H1 (cell line): ENCODE data around the gene RNF212B. TPM values are rescaled to one million over a fixed set of nuclear protein-coding genes. Genes with fewer than 3 reads are reported as not detected.
A peak's percentile ranks its signal among the peaks of the same experiment; 100 is the strongest.

Source experiments
- CTCF ChIA-PET: fragments of 300-600 bp; sonication (Branson Sonifier 250); formaldehyde crosslinking; loops from one replicate; lab custom pipeline; 2021; ENCODE audit not compliant: partially characterized antibody; lab: Charles Lee
- POLR2A ChIA-PET: fragments of 300-600 bp; sonication (Branson Sonifier 250); formaldehyde crosslinking; loops from one replicate; lab custom pipeline; 2021; ENCODE audit warnings: inconsistent platforms; ENCODE audit not compliant: partially characterized antibody; lab: Charles Lee
- DNase-seq, 2 experiments: peaks; one replicate each; pipeline versions ENCODE4 v3.0.0 to v3.0.0-alpha.2; 2010 to 2022; ENCODE audit warnings: low spot score in 2 of 2, low read depth in 1 of 2, mixed read lengths in 1 of 2
- FAIRE-seq: peaks from 2 replicates; lab custom pipeline; 2011; peaks lifted over from hg19 to GRCh38; lab: Jason Lieb, UNC
- H2AFZ ChIP-seq: 2 replicates; pipeline ENCODE4 v1.8.1; 2012; ENCODE audit warnings: low read length, inconsistent platforms
- H2AK5ac ChIP-seq: 2 replicates; pipeline ENCODE4 v1.6.1; 2013; ENCODE audit warnings: low read depth, low read length
- H2BK120ac ChIP-seq: replicated peaks from 2 replicates; pipeline ENCODE3; 2013; ENCODE audit warnings: low read depth, low read length, inconsistent platforms
- H2BK12ac ChIP-seq: 2 replicates; pipeline ENCODE4 v1.6.1; 2013; ENCODE audit warnings: low read depth, low read length
- H2BK15ac ChIP-seq: 2 replicates; pipeline ENCODE4 v1.6.1; 2013; ENCODE audit warnings: low read length
- H2BK20ac ChIP-seq: 2 replicates; pipeline ENCODE4 v1.6.1; 2013; ENCODE audit warnings: low read length
- H2BK5ac ChIP-seq: 2 replicates; pipeline ENCODE4 v1.6.1; 2013; ENCODE audit warnings: low read depth, low read length
- H3K14ac ChIP-seq: 2 replicates; pipeline ENCODE4 v1.6.1; 2013; ENCODE audit warnings: inconsistent platforms; ENCODE audit not compliant: insufficient read length
- H3K18ac ChIP-seq: 2 replicates; pipeline ENCODE4 v1.6.1; 2013; ENCODE audit warnings: low read length; ENCODE audit errors: extremely low read depth
- H3K23ac ChIP-seq: 2 replicates; pipeline ENCODE4 v1.6.1; 2013; ENCODE audit warnings: inconsistent platforms; ENCODE audit not compliant: insufficient read length
- H3K23me2 ChIP-seq: 2 replicates; pipeline ENCODE4 v1.6.1; 2013; ENCODE audit warnings: low read depth, low read length
- H3K27ac ChIP-seq: 2 replicates; pipeline ENCODE4 v1.6.1; 2011; ENCODE audit warnings: low read depth, low read length, inconsistent platforms
- H3K27me3 ChIP-seq, 4 experiments: replicated peaks in 1 of 4; 1 replicate in 1 of 4; 2 replicates in 3 of 4; pipeline versions ENCODE4 v1.6.1 to v1.8.1; 2011 to 2013; ENCODE audit warnings: low read length in 3 of 4, mild to moderate bottlenecking in 3 of 4, inconsistent platforms in 2 of 4, mixed read lengths in 2 of 4, moderate library complexity in 1 of 4; ENCODE audit not compliant: control insufficient read depth in 3 of 4, insufficient read depth in 3 of 4; ENCODE audit errors: extremely low read depth in 1 of 4
- H3K36me3 ChIP-seq, 4 experiments: 2 replicates each; pipeline versions ENCODE4 v1.6.1 to v1.8.1; 2011 to 2013; ENCODE audit warnings: mild to moderate bottlenecking in 4 of 4, low read length in 3 of 4, moderate library complexity in 2 of 4, control low read depth in 1 of 4, inconsistent platforms in 1 of 4; ENCODE audit not compliant: insufficient read depth in 4 of 4, control insufficient read depth in 2 of 4
- H3K4ac ChIP-seq: replicated peaks from 2 replicates; pipeline ENCODE3; 2013; ENCODE audit warnings: low read length, low read depth, mixed read lengths, inconsistent platforms; ENCODE audit not compliant: insufficient read length
- H3K4me1 ChIP-seq, 4 experiments: replicated peaks in 1 of 4; 1 replicate in 1 of 4; 2 replicates in 3 of 4; pipeline versions ENCODE4 v1.6.1 to v1.8.1; 2011 to 2013; ENCODE audit warnings: low read length in 3 of 4, inconsistent platforms in 2 of 4, mixed read lengths in 1 of 4; ENCODE audit not compliant: insufficient read depth in 4 of 4, control insufficient read depth in 3 of 4
- H3K4me2 ChIP-seq, 2 experiments: 2 replicates each; pipeline versions ENCODE4 v1.6.1 to v1.8.1; 2011 to 2013; ENCODE audit warnings: low read depth in 2 of 2, low read length in 2 of 2, control low read depth in 1 of 2, inconsistent platforms in 1 of 2, mild to moderate bottlenecking in 1 of 2; ENCODE audit not compliant: insufficient read depth in 1 of 2
- H3K4me3 ChIP-seq, 4 experiments: fragments of 200-600, 300-600 bp in 1 of 4; sonication (generic), shearing (Covaris generic), sonication (Bioruptor Twin) in 1 of 4; 2 replicates each; pipeline versions ENCODE4 v1.5.1 to v1.8.1; 2011 to 2016; ENCODE audit warnings: low read length in 4 of 4, low read depth in 3 of 4, control low read depth in 2 of 4, inconsistent platforms in 2 of 4, mild to moderate bottlenecking in 2 of 4, mixed read lengths in 1 of 4, moderate library complexity in 1 of 4; ENCODE audit not compliant: insufficient read depth in 2 of 4; ENCODE audit errors: extremely low read depth in 1 of 4
- H3K56ac ChIP-seq: replicated peaks from 2 replicates; pipeline ENCODE3; 2013; ENCODE audit warnings: low read depth, mild to moderate bottlenecking, mixed read lengths, low read length, inconsistent platforms; ENCODE audit not compliant: insufficient read length
- H3K79me1 ChIP-seq: 2 replicates; pipeline ENCODE4 v1.6.1; 2013; ENCODE audit warnings: low read depth, low read length, control low read depth
- H3K79me2 ChIP-seq, 2 experiments: 2 replicates each; pipeline versions ENCODE4 v1.6.1 to v1.8.1; 2012 to 2013; ENCODE audit warnings: low read length in 2 of 2, mild to moderate bottlenecking in 2 of 2, inconsistent platforms in 1 of 2; ENCODE audit not compliant: insufficient read depth in 2 of 2, control insufficient read depth in 1 of 2
- H3K9ac ChIP-seq, 4 experiments: replicated peaks in 1 of 4; 1 replicate in 1 of 4; 2 replicates in 3 of 4; pipeline versions ENCODE4 v1.6.1 to v1.8.1; 2011 to 2013; ENCODE audit warnings: low read depth in 3 of 4, low read length in 3 of 4, control low read depth in 2 of 4, mild to moderate bottlenecking in 2 of 4, moderate library complexity in 2 of 4, inconsistent platforms in 1 of 4; ENCODE audit errors: extremely low read depth in 1 of 4
- H3K9me3 ChIP-seq, 2 experiments: 2 replicates each; pipeline versions ENCODE4 v1.6.1 to v1.8.1; 2012 to 2013; ENCODE audit warnings: mild to moderate bottlenecking in 2 of 2, moderate library complexity in 2 of 2, control low read depth in 1 of 2, inconsistent platforms in 1 of 2, low read depth in 1 of 2, low read length in 1 of 2, mixed read lengths in 1 of 2; ENCODE audit not compliant: insufficient read depth in 2 of 2
- H4K20me1 ChIP-seq, 2 experiments: replicated peaks in 1 of 2; 2 replicates each; pipeline versions ENCODE3 to v1.8.1; 2011 to 2013; ENCODE audit warnings: inconsistent platforms in 2 of 2, low read length in 2 of 2, mild to moderate bottlenecking in 1 of 2; ENCODE audit not compliant: insufficient read depth in 2 of 2, control insufficient read depth in 1 of 2
- H4K5ac ChIP-seq: 2 replicates; pipeline ENCODE4 v1.6.1; 2013; ENCODE audit warnings: low read length, low read depth, mixed read lengths, inconsistent platforms; ENCODE audit not compliant: insufficient read length
- H4K8ac ChIP-seq: 2 replicates; pipeline ENCODE4 v1.8.0; 2013; ENCODE audit warnings: mild to moderate bottlenecking, moderate library complexity, low read length, inconsistent platforms; ENCODE audit not compliant: insufficient read depth; ENCODE audit errors: extremely low read depth
- H4K91ac ChIP-seq: replicated peaks from 2 replicates; pipeline ENCODE3; 2013; ENCODE audit warnings: low read length, mixed read lengths, inconsistent platforms; ENCODE audit not compliant: insufficient read length
- ASH2L ChIP-seq: fragments of 200-600, 300-600 bp; sonication (generic); IDR thresholded peaks from one replicate; pipeline ENCODE4 v1.7.1; 2017; ENCODE audit warnings: low read length
- SP4 ChIP-seq: IDR thresholded peaks from 2 replicates; pipeline ENCODE4 v1.6.1; 2012; ENCODE audit warnings: low read length, inconsistent platforms
- TEAD4 ChIP-seq: IDR thresholded peaks from 2 replicates; pipeline ENCODE4 v1.6.1; 2012; ENCODE audit warnings: low read depth, low read length, inconsistent platforms, mixed read lengths
- WGBS, 2 experiments: shearing (Covaris generic) in 1 of 2; methylation state at CpG; one replicate each; pipeline versions ENCODE4 v1.1.6 to v1.1.7; 2013 to 2015; ENCODE audit warnings: low lambda C conversion rate in 2 of 2, mixed read lengths in 2 of 2, inconsistent platforms in 1 of 2, low coverage in 1 of 2, missing lambda C conversion rate in 1 of 2; ENCODE audit not compliant: insufficient replicate concordance in 2 of 2, insufficient coverage in 1 of 2, insufficient read length in 1 of 2; ENCODE audit errors: extremely low coverage in 1 of 2, missing lambda C conversion rate in 1 of 2; 5-methylcytosine and 5-hydroxymethylcytosine counted together
- long read RNA-seq, 2 experiments: library from RNA in 1 of 2; library from capped mRNA in 1 of 2; stranded (forward); transcript quantifications; one replicate each; pipeline ENCODE4 v2.0.0, GENCODE V29; 2021; ENCODE audit warnings: inconsistent platforms in 1 of 2
- polyA minus RNA-seq, 3 experiments: library from RNA; depleted of rRNA, polyadenylated mRNA; stranded (reverse); fragments of >200 nt; gene quantifications; 1 replicate in 2 of 3; 2 replicates in 1 of 3; pipeline ENCODE4 v1.2.3, GENCODE V29; 2011
- polyA plus RNA-seq, 7 experiments: library from polyadenylated mRNA; depleted of rRNA in 3 of 7; stranded (reverse) in 5 of 7; unstranded in 2 of 7; fragments of >200 nt in 5 of 7; fragments of 200-250 nt in 2 of 7; gene quantifications; 1 replicate in 5 of 7; 2 replicates in 1 of 7; 4 replicates in 1 of 7; pipeline versions ENCODE4 v1.2.1 to v1.2.3, GENCODE V29; 2011 to 2013; ENCODE audit warnings: missing spikeins in 2 of 7, mixed read lengths in 2 of 7
- total RNA-seq: library from RNA; stranded (reverse); fragmentation: NEBNext Ultra II Directional; extraction: Animal tissue kit (Norgen Biotek cat#: 25700); gene quantifications from 2 replicates; pipeline ENCODE4 v1.2.1, GENCODE V29; 2021
- TF ChIP-seq, protein P1 (sequence below): IDR thresholded peaks from 2 replicates; pipeline ENCODE4 v1.6.1; 2012; ENCODE audit warnings: inconsistent platforms
- TF ChIP-seq, protein P2 (sequence below): IDR thresholded peaks from 2 replicates; pipeline ENCODE4 v1.6.1; 2012; ENCODE audit warnings: low read length, inconsistent platforms

The RNF212B gene, protein sequence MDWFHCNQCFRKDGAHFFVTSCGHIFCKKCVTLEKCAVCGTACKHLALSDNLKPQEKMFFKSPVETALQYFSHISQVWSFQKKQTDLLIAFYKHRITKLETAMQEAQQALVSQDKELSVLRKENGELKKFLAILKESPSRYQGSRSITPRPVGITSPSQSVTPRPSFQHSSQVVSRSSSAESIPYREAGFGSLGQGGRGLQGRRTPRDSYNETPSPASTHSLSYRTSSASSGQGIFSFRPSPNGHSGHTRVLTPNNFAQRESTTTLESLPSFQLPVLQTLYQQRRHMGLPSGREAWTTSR
- total RNA-seq: 1.2 TPM in 1 of 2 replicates, not detected in the other
- polyA plus RNA-seq (2011; rRNA removed): 0.36 and 0.95 TPM in 2 replicates
- 0.32 TPM for polyA plus RNA-seq (2011; cell fraction: cytosol; rRNA removed)
- 0.36 TPM for polyA plus RNA-seq (2011; cell fraction: nucleus; rRNA removed)
- polyA plus RNA-seq (2012, experiment 1 of 2): 0.20 to 1.1 TPM (median 0.38 TPM) in 3 of 4 replicates, not detected in the other
- polyA plus RNA-seq (2012, experiment 2 of 2): 0.20 TPM
- 0.34 TPM for polyA plus RNA-seq (2013, experiment 1 of 2)
- polyA plus RNA-seq (2013, experiment 2 of 2): 0.55 TPM
- 0.44 and 0.95 TPM in 2 replicates for polyA minus RNA-seq (2011; rRNA and poly(A)+ RNA removed)
- polyA minus RNA-seq (2011; cell fraction: cytosol; rRNA and poly(A)+ RNA removed): not detected
- polyA minus RNA-seq (2011; cell fraction: nucleus; rRNA and poly(A)+ RNA removed): not detected
- long read RNA-seq, experiment 1, partial matches to known transcripts: 0 of 1 reads
- long read RNA-seq, experiment 1, other reads (novel, unspliced or antisense): 1 of 1 reads
- long read RNA-seq, experiment 2: 0 reads

DNA sequence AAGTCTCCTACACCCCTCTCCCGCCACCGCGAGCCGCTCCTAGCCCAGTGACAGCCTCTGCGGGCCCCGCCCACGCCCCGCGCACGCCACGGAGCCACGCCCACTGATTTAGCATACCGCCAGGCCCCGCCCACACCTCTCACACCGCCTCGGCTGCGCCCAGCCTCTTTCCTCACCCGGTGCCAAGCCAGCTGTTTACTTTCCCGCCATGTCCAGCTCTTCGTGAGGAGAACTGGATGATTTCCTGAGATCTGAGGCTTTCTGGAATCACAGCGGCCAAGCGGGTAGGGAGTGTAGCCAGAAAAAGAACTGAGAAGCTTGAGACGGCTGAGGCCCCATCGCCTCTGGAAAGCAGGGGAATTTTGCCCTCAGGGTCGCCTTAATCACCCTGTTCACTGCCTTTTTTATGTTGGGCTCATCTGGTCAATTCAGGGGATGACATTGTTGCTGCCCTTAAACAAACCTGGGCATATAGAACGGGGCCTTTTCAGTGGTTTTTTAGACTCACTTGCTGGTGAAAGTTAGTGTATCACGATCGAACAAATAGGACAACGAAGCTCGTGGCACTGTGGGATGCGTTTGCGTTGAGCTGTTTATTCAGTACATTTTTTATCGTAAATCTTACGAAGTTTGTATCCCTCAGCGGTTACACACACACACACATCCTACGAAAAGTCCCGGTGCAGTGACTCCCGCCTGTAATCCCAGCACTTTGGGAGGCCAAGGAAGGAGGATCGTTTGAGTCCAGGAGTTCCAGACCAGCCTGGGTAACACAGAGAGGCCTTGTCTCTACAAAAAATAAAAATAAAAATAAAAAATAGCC lies at the start of gene RNF212B:
TSS of gene RNF212B (plus strand) at position 165 of the 823 bp plus-strand sequence. CDS start 2,410 bp downstream, outside the sequence.
- Histone ChIP-seq H3K23ac (no peak within 1 kb of the TSS), H3K27me3 (no peaks in the 10 kb centered on the region), H3K9me3 (no peaks in the 10 kb centered on the region), H4K8ac (no peak within 1 kb of the TSS; the same call in 1 of the 2 replicates), H3K23me2 (no peaks in the 10 kb centered on the region), H3K18ac (no peak within 1 kb of the TSS), H2BK20ac (no peak within 1 kb of the TSS), H3K4me1 (no peaks in the 10 kb centered on the region; a peak in 1 of 7 replicates), H4K5ac (no peak within 1 kb of the TSS), H3K4ac (no peak within 1 kb of the TSS), H2BK5ac (0 out of 2 replicates have a peak within 1 kb of the TSS, but pooled peaks have one; percentile 10), H3K36me3 (no peaks in the 10 kb centered on the region), H2BK15ac (no peak within 1 kb of the TSS), H3K9ac (peak within 1 kb of the TSS in 3 of 4 experiments; percentile 42 to 64 (median 56); a peak in 5 of 7 replicates), H3K56ac (no peak within 1 kb of the TSS), H3K79me1 (no peaks in the 10 kb centered on the region), H3K27ac (no peak within 1 kb of the TSS), H2BK12ac (peak within 1 kb of the TSS; percentile 0; the same call in 1 of the 2 replicates), H3K4me2 (peak within 1 kb of the TSS; percentile 40 to 67), H2AK5ac (no peak within 1 kb of the TSS), H3K4me3 (peak within 1 kb of the TSS; percentile 20 to 54 (median 34); a peak in 7 of 8 replicates), H4K20me1 (no peaks in the 10 kb centered on the region), H3K79me2 (no peaks in the 10 kb centered on the region), H2AFZ (peak within 1 kb of the TSS; percentile 47; the same call in 1 of the 2 replicates), H4K91ac (no peak within 1 kb of the TSS), H2BK120ac (no peak within 1 kb of the TSS), H3K14ac (no peak within 1 kb of the TSS)
- POLR2A ChIA-PET: interaction anchor here (0.8 to 3.0 kb wide), 7 partner anchors 9 to 143 kb away, joined by 3 to 19 read pairs (median 3); partner anchors contain the start of genes ACIN1 and C14orf119
- DNase-seq (peak; percentile 64 to 99), FAIRE-seq (no peak)
- CTCF ChIA-PET: interaction anchor here (0.5 to 1.1 kb wide), 3 partner anchors 11 to 160 kb away, joined by 3 to 5 read pairs (median 3); no protein-coding TSS in a partner anchor
- WGBS, 2 experiments: 37% methylated on average over 39 of the region's 39 CpGs; no CpG with 5 or more reads in 1 of the 2 experiments
- TF ChIP-seq, protein P1, sequence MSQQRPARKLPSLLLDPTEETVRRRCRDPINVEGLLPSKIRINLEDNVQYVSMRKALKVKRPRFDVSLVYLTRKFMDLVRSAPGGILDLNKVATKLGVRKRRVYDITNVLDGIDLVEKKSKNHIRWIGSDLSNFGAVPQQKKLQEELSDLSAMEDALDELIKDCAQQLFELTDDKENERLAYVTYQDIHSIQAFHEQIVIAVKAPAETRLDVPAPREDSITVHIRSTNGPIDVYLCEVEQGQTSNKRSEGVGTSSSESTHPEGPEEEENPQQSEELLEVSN: peak; percentile 98
- TF ChIP-seq ASH2L (peak; percentile 44), TEAD4 (peak; percentile 55; the same call in 1 of the 2 replicates), SP4 (peak; percentile 83)
- TF ChIP-seq, protein P2, sequence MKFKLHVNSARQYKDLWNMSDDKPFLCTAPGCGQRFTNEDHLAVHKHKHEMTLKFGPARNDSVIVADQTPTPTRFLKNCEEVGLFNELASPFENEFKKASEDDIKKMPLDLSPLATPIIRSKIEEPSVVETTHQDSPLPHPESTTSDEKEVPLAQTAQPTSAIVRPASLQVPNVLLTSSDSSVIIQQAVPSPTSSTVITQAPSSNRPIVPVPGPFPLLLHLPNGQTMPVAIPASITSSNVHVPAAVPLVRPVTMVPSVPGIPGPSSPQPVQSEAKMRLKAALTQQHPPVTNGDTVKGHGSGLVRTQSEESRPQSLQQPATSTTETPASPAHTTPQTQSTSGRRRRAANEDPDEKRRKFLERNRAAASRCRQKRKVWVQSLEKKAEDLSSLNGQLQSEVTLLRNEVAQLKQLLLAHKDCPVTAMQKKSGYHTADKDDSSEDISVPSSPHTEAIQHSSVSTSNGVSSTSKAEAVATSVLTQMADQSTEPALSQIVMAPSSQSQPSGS: no peak
